GM19455 (cell line): ENCODE measurements around the gene UBL3.

ENCODE experiments used
- ATAC-seq: cut with Tn5 transposase; IDR thresholded peaks from one replicate; pipeline ENCODE4 v1.9.1; 2021; ENCODE audit not compliant: unreplicated experiment

UBL3 gene, protein sequence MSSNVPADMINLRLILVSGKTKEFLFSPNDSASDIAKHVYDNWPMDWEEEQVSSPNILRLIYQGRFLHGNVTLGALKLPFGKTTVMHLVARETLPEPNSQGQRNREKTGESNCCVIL

DNA sequence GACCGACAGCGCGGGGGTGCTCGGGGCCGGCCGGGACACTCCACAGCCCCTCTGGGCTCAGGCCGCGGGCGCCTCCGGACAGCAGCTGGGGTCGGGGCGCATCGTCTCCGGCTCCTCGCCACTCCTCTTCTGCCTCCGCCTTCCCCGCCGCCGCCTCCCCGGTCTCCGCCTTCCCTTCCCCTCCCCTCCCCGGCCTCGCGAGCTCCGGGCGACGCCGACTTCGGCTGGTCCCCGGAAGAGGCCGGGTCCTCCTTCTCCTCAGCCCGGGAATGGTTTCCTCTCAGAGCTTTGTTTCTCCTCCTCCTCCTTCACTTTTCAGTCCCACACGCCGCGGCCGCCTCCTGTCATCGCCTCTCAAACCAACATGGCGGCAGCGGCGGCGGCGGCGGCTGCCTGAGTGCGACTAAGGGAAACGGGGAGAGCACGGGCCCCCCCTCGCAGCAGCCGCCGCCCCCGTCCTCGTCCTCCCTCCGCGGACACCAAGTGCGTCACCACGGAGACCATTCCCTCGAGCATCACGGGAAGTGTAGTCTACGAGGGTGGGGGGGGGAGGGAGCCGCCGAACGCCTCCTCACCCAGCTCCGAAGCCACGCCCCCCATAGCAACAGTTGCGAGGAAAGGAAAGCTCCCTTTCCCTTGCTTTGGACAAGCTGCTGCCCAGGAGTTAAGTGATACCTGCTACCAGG is at the start of gene UBL3:
Gene UBL3, minus strand, starts transcription at position 405 of the 686 bp plus-strand sequence. CDS start 1,079 bp downstream, outside the sequence.
- peak; percentile 91 for ATAC-seq

DNA sequence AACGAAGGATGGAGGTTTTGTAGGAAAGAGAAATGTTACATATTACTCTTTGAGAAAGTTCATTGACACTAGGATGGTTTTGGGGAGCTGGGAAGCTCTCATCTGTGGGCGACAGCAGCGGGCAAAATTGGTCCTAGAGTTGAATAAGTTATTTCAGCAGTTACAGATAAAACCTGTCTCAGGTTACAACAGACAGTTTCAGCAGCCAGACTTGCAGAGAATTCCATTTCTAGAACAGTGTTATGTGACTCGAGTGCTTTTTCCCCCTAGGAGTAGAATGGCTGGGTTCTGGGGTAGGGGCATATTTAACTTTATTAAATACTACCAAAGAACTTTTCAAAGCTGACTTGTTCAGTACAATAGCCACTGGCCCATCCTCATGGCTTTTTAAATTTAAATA is 46.7 kb upstream of the UBL3 start:
- no peak for ATAC-seq

DNA sequence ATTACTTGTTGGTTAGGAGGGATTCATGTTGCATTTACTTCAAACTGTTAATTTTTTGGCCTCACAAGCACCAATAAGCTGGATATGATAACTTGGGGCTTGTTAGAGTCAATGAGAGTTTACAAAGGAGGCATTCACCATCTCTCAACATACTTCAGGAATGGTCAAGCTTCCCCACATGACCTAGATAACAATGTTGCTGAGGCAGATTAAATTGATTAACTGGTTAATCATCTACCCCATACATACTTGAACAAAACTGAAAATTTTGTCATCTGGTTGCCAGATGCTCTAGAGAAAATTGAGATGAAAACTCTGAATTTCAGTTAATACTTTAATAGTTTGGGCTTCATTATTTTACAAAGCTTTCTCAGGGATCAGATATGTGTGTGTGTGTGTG is 43.0 kb upstream of the UBL3 start:
- no peak for ATAC-seq

DNA sequence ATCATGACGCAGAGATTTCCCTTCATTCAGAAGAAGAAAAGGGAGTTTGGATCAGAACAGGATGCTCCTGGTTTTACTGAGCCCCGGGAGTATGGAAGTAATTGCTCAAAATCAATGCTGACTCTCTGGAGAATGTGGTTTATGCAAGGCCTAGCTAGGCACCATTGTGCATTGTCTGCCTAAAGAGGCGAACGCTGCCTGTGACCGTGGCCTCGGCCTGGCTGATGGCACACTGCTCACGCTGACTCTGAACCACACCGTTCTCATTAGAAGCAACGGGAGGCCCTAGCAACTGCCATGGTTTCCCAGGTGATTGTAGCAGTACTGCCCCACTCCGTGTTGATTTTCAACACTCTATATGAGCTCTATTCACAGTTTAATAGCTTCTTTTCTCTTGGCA is 41.7 kb upstream of the UBL3 start:
- ATAC-seq, result no peak

DNA sequence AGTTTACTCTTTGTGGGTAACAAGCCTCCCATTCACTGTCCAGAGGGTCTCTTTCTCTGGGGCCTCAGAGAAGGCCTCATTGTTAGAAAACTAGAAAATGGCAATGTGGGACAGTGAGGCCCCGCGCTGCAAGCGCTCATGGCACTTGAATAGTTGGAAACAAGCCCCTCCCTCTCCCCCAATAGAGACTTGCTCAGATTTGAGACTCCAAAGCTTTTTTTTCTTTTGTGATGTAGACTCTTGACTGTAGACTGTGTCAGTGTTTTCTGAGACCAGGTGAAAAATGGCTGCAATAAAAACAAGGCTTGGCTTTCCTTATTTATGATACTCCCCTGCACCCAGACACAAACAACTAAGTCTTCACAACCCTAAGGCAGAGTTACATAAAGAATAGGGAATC is 38.7 kb upstream of the UBL3 start:
- no peak for ATAC-seq

DNA sequence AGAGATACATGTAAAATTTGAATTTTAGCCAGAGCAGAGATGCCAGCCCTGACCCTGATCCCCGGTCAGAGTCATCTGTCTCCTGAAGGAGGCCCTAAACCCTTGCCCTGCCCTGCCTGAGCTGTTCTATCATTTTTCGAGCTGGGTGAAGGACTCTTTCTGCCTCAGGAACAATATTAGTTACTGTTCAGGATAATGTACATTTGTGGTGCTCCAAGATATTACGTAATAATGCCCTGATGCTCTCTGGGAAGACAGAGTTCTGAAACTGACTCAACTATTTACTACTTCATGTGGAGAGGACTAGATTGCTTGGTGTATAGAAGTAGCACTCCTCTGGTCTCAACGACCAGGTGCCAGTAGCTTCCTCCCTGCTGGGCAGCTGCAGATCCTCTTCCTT is 37.9 kb upstream of the UBL3 start:
- no peak for ATAC-seq

DNA sequence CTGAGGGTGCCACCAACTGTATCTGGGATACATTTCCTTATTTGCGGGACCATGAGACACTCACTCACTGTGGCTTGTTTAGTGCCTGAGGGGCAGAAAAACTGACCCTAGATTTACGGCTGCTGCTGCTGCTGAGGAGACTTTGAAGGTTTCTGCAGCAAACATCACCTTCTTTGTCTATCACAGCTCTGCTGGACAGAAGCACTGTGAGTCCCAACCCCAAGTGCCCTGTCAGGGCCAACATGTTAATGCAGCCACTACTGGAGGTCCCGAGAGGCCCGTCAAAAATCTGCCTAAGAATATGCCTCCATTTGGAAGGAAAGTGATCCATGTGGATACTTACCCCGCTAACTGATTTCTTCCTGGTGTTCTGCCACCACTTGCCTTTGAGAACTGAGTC is 37.3 kb upstream of the UBL3 start:
- ATAC-seq, result no peak

DNA sequence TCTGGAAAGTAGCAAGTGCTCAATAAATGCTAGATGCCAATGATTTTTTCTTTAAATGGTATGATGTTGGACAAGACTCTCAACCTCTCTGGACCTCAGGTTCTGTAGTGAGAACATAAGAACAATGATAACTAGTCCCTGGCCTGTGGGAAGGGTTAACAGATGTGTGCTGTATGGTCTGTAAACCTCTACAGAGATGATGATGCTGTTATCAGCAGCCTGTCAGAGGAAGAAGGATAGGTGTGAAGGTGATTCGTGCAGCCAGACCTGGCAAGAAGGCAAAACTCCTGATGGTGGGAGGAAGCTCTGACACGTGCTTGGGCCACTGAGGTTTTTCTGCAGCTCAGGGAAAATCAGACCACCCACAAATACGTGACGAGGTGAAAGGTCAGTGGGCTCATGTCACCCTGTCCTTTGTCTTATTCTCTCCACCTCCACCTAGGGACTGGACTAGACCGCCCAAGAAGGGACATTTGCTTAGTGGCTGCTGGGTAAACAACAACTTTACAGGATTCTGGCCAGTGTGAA is 36.7 kb upstream of the UBL3 start:
- ATAC-seq, result no peak

DNA sequence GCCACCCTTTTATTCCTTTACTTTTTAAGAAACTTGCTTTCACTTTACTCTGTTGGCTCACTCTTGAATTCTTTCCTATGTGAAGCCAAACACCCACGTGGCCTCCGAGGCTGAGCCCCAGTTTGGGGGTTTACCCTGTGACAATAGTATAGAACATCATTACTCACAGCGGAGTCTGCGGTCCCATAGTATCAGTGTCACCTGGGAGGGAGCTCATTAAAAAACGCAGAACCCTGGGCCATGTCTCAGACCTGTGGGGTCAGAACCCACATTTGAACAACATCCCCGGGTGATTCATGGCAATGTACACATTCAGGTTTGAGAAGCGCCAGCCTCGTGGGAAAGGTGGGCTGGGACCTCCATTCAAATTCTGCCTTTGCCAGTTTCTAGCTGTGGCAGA is 36.0 kb upstream of the UBL3 start:
- no peak for ATAC-seq

DNA sequence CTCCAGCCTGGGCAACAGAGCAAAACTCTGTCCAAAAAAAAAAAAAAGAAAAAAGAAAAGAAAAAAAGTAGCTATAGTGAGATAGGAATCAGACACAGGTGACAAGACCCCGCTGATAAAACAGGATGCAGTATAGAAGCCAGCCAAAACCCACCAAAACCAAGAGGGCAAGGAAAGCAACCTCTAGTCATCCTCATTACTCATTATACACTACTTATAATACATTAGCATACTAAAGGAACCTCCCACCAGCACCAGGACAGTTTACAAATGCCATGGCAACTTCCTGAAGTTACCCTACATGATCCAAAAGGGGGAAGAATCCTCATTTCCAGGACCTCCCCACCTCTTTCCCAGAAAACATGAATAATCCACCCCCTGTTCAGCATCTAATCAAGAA is 35.6 kb upstream of the UBL3 start:
- no peak for ATAC-seq

DNA sequence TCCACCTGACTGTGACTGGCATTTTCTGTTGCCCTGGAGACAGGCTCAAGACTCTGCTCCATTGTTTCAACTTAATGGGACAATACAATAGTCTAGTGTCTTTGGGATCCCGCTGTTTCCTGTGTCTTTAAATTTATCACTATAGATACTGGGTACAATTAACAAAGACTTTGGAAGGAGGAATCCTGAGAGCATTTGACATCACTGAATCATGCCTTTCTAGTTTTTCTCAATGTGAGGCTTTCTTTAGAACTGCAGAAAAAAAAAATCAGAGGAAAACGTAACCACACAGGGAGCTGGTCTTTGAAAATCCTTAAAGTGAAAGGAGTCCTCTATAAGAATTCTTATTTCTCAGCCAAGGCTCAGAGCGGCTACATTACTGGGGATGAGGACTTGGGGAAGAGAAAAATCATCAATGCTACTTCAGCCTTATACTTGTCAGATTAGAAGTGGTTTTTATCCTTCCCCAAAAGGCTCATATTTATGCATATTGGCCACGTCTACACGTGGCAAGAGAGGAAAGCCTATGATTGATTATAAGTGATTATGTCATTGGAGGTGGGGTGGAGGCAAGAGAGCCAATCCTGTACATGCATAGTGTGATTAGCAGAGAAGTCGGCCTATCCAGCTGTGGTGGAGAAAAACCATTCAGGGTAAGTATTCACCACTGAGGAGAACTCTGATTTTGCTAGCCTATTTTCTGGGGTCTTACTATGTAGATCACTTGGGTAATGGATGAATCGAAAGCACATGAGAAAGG is 34.4 kb upstream of the UBL3 start:
- no peak for ATAC-seq

DNA sequence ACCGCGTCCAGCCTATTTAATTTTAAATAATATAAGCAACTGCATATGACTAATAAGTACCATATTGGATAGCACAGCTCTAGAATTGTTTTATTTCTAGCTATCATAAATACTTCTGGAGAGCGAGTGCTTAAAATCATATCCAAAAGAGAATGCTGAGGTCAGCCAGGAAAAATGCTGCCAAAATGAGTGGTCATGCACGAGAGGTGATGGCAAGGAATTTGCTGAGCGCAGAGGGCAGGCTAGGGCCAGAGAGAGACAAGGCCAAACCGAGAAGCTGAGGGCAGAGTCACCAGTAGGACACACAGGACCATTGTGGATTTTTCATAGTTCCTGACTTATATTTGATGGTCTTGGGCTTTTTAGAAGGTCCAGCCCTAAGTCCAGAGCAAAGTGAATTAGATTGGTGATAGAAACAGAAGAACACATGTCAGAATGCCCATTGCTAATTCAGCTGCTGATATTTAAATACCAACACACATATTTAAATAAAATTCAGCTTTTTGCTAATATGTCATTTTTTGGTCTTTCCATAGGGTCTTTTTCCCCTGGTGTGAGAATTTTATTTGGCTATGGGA is 33.6 kb upstream of the UBL3 start:
- no peak for ATAC-seq

DNA sequence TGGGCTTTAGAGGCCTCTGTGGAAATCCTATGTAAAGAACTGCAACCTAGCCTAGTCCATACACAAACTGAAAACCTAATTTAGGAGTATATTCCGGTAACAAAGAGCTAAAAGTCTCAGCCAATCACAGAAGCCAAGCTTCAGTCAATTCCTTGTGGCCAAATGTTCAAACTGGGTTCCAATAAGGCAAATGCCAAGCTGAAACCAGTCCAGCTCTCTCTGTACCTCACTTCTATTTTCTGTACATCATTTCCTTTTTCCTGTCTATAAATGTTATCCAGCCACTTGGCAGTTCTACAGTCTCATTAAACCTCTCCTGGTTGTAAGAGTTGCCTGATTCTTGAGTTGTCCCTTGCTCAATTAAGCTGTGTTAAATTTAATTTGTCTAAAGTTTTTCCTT is 31.7 kb upstream of the UBL3 start:
- no peak for ATAC-seq

DNA sequence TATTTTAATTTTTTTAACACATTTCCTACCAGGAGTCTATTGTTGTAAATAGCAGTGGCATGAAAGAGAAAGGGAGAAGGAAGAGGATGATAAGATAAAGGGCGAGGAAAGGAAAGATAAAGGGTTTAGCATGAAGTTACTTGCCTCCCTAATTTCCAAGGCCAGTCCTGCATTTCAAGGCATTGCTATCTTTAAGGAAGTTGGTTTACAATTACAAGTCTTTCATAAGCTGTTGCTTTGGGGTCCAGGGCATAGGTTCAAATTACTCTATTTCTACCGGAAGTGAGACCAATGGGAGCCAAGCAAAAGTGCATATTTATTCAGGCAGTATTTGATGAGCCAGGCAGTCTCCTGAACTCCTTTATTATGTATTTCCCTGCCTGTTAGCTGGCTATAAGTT is 27.7 kb upstream of the UBL3 start:
- no peak for ATAC-seq

DNA sequence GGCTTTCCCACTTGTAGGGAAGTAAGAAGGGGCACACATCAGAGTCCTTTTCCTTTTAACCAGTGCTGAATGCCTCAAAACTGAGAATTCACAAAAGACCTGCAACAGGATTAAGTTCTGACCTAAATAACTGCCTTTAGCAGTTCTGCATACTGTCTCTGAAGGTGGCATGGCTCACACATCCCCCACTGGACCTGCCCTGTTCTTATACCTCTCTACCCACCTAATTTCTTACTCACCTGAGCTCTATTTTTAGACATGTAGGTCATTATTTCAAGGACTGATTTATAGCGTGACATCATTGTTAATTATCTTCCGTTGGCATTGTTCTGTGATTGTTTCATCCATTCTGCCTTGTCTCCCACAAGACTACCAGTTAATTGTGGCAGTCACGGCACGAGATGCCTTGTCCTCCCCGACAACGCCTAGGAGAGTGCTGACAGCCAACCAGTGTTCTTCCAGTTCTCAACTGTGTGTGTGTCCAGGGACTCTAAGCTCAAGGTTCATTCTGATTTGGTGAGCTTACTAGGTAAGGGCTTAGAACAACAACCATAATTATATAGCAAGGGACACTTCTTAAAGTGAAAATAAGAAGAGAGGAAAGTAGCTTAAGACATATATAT is 27.1 kb upstream of the UBL3 start:
- ATAC-seq, result no peak

DNA sequence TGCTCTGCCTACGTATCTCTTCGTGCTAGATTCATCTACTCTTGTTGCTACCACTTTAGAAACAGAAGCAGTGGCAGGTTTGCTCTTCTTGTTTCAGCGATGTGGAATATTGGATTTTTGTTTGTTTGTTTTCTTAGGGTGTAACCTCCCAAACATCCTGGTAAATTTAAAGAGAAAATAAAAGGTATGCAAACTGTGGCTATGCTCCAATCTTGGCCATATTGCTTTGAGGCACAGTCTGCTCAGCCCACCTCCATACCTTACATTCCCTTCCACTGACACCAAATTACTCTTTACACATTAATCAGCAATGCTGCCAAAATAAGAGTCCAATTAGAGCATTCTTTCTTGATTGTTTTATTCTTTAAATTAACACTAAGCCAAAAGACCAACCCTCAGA is 25.2 kb upstream of the UBL3 start:
- no peak for ATAC-seq

DNA sequence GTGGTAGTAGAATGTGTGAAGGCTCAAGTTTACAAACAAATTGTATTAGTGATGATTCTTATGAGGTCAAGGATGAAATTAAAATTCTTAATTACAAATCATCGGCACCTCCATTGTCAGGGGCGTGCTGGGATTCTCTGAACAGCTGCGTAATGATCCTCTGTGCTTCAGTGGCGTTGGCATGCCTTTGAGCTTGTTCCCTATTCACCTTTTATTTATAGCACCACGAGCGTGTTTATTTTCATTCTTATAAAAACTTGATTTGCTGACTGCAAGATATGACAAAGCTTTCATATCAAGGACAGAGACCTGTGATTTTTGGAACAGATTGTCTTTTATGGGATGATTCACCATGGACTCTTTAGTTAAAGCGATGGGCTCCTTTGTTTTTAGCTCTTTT is 18.2 kb upstream of the UBL3 start:
- no peak for ATAC-seq

DNA sequence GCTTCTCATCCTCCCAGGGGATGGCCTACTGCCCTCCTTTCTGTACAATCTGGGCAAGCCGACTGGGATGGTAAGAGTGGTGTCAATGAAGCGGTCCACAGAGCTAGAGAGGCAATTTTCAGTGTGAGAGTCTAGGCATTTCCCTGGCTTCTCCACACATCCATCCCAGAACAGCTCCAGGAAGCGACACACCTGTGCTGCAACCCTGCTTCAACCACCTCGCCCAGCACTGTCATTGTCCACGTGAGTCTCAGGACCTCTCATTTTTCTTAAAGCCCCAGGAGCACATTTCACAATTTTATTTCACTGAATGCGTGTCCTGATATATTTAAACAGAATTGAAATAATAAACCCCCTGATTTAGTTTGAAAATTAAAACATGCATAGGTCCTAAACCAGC is 15.5 kb upstream of the UBL3 start:
- no peak for ATAC-seq

DNA sequence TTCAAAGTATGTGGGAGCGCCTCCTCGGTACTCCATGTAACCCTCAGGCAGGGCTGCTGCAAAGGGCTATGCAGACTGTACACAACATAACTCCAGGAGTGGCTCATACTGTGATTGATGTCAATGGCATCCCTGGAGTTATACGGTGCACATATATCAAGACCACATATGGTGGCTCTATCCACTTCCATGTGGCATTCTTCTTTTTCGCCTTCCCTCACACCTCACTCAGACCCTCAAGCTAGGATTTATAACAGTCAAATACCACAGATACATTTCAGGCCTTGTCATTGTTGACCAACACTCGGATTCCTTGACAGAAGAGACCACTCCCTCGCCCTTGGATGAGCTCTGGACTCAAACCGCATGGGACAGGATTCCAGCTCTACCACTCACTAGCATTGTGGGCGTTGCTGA is 11.3 kb upstream of the UBL3 start:
- no peak for ATAC-seq

DNA sequence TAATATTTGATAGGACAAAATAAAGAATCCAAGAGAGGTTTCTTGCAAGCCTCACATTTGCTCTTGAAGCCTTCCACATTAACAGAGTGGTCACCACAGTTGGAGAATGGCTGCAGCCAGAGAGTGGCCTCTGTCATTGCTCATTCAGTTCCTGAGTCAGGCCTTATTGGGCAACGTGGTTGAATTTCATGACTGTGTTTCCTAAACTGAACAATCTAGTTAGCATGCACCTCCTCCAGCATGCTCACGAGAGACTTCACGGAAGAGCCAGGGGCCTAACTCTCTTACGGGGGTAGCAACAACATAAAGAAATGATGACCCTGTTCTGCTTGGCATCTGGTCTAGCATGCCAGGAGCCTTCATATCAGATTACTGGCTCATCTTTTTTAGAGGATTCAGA is 9.6 kb upstream of the UBL3 start:
- no peak for ATAC-seq

DNA sequence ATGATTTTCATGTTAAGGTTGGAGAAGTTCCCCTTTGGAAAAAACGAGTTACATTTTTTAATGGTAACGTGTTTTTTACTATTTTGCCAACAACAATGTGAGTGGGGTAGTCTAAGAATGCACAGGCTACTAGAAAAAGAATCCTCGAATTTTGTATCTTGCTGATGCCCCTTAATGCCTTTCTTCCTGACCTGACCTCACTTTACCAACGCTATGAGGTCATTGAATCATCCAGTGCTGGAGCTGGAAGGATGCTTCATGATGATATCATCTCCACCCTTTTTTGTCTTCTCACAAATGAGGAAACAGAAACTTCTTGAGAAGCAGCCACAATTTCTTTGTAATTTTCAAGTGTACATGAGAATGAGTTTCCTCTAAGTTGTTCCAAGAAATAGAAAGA is 8.2 kb upstream of the UBL3 start:
- ATAC-seq, result no peak
